ENCODE results near the gene RUFY1. TPM values are rescaled to one million over a fixed set of nuclear protein-coding genes. Genes with fewer than 3 reads are reported as not detected.

RUFY1 gene
- polyA plus RNA-seq, 3 donors from 2014 or later = 20.0 to 37.4 (median 25.9) TPM

DNA sequence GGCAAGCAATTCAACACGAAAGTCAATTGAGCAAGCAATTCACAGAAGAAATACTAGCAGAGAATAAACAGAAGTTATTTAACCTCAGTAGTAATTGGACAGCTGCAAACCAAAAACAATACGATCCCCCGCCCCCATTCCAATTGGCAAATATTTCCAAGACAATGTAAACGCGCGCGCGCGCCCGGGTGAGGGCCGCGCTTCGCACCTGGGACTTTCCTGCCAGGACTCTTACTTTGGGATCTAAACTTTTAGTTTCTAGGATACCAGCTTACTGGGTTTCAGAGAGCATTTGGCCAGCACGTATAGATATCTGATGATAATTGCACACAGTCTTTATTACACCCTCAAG lies 8.6 kb downstream of the RUFY1 start:
- Mint-ChIP-seq H3K9me3 (no peaks in the 10 kb centered on the region), H3K36me3 (peaks cover 9 to 12% (median 10%) of the 10 kb centered on the region in 3 donors)

DNA sequence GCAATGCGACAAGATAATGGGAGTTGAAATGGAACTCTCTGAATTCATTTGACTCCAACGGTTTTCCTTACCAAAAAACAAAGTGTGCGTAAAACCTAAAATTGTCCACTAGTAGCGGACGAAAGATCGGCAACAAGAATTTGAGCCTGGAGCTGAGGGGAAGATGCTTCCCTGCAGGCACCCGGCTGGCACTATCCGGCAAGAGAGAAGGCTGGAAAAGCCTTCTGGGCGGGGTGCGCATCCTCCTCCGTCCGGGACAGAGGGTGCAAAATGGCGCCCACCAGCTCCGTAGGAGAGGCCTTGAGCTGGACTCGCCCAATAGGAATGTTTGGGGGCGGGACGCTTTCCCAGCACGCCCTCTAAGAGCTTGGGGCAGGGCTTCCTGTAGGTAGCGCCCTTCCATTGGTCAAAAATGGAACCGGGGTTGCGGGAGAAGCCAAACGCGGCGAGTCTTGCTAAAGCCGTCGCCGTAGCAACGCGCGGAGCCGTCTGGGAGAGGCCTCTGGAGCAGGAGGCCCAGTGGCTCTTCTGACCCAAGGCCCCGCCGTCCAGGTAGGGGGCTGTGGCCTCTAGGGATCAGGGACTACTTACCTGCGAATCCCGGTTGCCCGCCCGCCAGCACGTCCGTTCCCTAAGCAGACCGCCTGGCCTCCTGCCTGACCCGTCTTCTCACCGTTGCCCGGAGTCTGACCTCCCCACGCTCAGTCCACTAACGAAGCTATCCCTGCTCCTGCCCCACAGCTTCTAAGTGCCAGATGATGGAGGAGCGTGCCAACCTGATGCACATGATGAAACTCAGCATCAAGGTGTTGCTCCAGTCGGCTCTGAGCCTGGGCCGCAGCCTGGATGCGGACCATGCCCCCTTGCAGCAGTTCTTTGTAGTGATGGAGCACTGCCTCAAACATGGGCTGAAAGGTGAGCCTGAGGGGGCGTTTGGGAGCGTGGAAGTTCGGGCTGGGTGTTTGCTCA lies 9.2 kb downstream of the RUFY1 start:
- H3K4me1 Mint-ChIP-seq = peaks cover 21 to 23% of the 10 kb centered on the region in 2 donors
- peak; percentile 84 to 92 (median 92) for DNase-seq
- H3K9me3 Mint-ChIP-seq = no peaks in the 10 kb centered on the region
- peaks cover 9 to 13% (median 13%) of the 10 kb centered on the region in 3 donors for H3K36me3 Mint-ChIP-seq
- H3K27ac Mint-ChIP-seq = peak overlapping the region; percentile 83 to 91 (median 90)
- peaks cover 0 to 3% (median 2%) of the 10 kb centered on the region in 3 donors for H3K27me3 Mint-ChIP-seq (ENCODE audit: low read depth in 3 of 3)
- H3K4me3 Mint-ChIP-seq = peak overlapping the region; percentile 90 to 95 (median 91)

More for the DNA sequence above, 8.6 kb downstream of the RUFY1 start:
- peak overlapping the region; percentile 90 to 95 (median 91) for H3K4me3 Mint-ChIP-seq
- peaks cover 22 to 24% of the 10 kb centered on the region in 2 donors for H3K4me1 Mint-ChIP-seq
- peak in 1 of 3 donors; percentile 8 for DNase-seq
- peaks cover 2 to 3% (median 3%) of the 10 kb centered on the region in 3 donors for H3K27me3 Mint-ChIP-seq (ENCODE audit: low read depth in 3 of 3)
- H3K27ac Mint-ChIP-seq = peak overlapping the region; percentile 83 to 91 (median 90)

DNA sequence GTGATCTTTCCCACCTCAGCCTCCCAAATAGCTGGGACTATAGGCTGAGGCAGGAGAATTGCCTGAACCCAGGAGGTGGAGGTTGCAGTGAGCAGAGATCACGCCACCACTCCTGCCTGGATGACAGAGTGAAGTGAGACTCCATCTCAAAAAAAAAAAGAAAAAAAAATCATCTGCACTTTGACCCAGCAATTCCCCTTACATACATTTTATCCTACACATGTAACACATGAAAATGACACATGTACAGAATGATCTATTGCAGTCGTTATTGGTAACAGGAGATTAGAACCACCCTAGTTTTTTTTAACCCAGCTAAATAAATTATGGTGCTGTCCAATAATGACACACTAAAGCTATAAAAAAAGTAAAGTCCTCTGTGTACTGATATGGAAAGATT lies 14.2 kb downstream of the RUFY1 start:
- Mint-ChIP-seq H3K4me3 (no peak overlapping the region), H3K36me3 (peaks cover 13 to 31% (median 17%) of the 10 kb centered on the region in 3 donors), H3K27ac (no peak overlapping the region), H3K4me1 (peaks cover 6 to 8% of the 10 kb centered on the region in 2 donors), H3K9me3 (no peaks in the 10 kb centered on the region), H3K27me3 (ENCODE audit: low read depth in 3 of 3) (peaks cover 0 to 2% (median 2%) of the 10 kb centered on the region in 3 donors)
- no peak for DNase-seq

DNA sequence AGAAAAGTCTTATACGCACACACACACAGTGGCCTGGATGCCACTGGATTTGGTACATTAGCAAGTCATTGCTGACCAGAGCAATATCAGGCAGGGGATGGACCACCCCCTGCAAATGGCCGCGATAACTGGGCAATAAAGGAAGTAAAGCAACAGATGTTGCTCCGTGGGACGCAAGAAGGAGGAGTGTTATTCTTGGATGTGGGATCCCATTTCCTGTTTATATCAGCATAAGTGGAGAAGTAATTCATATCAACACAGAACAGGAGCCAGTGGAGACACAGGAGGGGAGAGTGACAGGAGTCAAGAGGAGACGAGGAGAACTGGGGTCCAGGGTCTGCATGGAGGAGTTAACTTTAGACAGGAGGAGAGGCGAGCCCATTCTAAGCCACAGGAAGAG lies 18.4 kb downstream of the RUFY1 start:
- peaks cover 3 to 27% (median 12%) of the 10 kb centered on the region in 3 donors for H3K36me3 Mint-ChIP-seq

DNA sequence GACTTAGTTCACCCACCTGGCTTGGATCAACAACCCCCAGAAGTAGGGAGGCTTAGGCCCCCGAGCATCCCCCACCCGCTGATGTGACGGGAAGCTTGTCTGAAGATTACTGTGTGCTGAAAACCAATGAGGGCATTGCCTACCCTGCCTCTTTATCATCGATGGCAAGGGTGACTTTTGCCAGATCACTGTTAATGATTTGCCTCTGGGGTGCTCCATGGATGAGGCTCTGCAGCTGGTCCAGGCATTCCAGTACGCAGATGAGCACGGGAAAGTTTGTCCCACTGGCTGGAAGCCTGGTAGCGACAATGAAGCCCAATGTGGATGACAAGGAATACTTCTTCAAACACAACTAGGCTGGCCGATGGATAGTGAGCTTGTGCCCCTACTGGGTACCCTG lies 22.0 kb downstream of the RUFY1 start:
- Mint-ChIP-seq H3K9me3 (no peaks in the 10 kb centered on the region), H3K27ac (peak overlapping the region in 1 of 6 donors; percentile 16), H3K4me1 (no peaks in the 10 kb centered on the region), H3K36me3 (peaks cover 10 to 31% (median 12%) of the 10 kb centered on the region in 3 donors), H3K4me3 (no peak overlapping the region), H3K27me3 (ENCODE audit: low read depth in 3 of 3) (no peaks in the 10 kb centered on the region)
- no peak for DNase-seq

More for the DNA sequence above, 18.4 kb downstream of the RUFY1 start:
- Mint-ChIP-seq H3K9me3 (no peaks in the 10 kb centered on the region), H3K27ac (peak overlapping the region in 2 of 6 donors; percentile 8 to 52), H3K27me3 (ENCODE audit: low read depth in 3 of 3) (no peaks in the 10 kb centered on the region), H3K4me3 (no peak overlapping the region), H3K4me1 (peaks cover 0 to 2% of the 10 kb centered on the region in 2 donors)
- DNase-seq = no peak

DNA sequence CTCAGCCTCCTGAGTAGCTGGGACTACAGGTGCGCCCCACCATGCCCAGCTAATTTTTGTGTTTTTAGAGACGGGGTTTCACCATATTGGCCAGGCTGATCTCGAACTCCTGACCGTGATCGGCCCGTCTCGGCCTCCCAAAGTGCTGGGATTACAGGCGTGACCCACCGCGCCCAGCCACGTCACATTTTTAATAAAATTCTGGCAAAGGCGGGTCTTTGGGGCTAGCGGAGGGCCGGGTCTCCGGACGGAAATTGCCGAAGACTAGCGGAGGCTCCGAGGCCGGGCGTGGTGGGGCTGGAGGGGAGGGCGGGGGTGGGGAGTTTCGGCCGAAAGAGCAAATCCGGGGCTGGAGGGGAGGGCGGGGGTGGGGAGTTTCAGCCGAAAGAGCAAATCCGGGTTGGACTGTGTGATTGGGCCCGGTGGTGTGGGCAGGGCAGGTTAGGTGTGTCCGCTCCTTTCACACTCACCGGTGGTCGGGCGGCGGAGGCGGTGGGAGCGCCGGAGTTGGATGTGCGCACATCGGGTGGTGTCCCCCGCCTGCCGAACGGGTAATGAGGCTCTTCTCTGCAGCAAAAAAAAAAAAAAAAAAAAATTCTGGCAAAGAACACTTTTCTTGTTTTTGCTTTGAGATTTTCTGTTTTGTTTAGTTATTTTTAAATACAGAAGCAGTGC lies 27.1 kb downstream of the RUFY1 start:
- no peak overlapping the region for H3K4me3 Mint-ChIP-seq
- no peak overlapping the region for H3K27ac Mint-ChIP-seq
- H3K27me3 Mint-ChIP-seq (ENCODE audit: low read depth in 3 of 3) = no peaks in the 10 kb centered on the region
- H3K36me3 Mint-ChIP-seq = peaks cover 6 to 17% (median 13%) of the 10 kb centered on the region in 3 donors
- no peak for DNase-seq
- no peaks in the 10 kb centered on the region for H3K9me3 Mint-ChIP-seq
- no peaks in the 10 kb centered on the region for H3K4me1 Mint-ChIP-seq

DNA sequence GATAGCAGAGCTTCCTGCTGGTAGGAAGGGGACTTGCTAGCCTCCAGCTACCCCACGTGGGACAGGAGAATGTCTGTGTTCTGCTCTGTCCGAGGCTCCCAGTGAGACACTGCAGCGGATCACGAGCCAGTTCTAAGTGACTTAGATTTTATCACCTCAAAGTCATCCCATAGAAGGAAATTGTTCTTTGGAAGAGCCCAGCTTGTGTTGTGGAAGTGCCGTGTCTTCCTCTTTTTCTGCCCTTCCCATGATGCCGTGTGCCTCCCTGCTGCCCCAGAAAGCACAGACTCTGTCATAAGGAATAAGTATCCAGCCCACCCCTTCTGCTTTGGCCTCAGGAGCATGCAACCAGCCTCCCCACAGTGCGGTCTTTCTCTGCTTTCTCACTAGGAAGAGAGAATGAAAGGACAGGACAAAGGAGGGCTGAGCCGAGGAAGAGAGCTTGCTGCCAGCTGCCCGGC lies 35.6 kb downstream of the RUFY1 start:
- Mint-ChIP-seq H3K4me3 (no peak overlapping the region), H3K4me1 (no peaks in the 10 kb centered on the region), H3K27ac (peak overlapping the region in 1 of 6 donors; percentile 22), H3K27me3 (ENCODE audit: low read depth in 3 of 3) (no peaks in the 10 kb centered on the region), H3K36me3 (peaks cover 12 to 33% (median 21%) of the 10 kb centered on the region in 3 donors), H3K9me3 (no peaks in the 10 kb centered on the region)
- no peak for DNase-seq

DNA sequence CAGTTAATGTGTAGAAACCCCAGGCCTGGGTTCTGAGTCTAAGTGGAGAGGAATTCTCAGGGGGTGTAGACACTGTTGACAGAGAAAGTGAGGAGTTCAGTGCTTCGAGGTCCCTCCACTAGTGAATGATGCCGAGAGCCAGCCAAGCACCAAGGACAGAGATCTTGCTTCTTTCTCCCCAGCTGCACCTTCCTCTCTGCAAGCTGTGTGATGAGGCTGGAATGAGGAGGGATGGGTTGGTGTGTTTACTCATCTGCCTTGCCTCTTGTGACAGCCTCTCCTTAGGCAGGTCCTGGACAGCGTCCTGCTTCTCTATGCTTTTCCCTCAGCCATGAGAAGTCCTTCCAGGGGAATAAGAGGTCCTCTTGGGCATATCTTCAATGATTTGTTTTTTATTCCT lies 37.8 kb downstream of the RUFY1 start:
- H3K36me3 Mint-ChIP-seq = peaks cover 21 to 49% (median 32%) of the 10 kb centered on the region in 3 donors
- no peak for DNase-seq
- H3K27me3 Mint-ChIP-seq (ENCODE audit: low read depth in 3 of 3) = no peaks in the 10 kb centered on the region
- H3K27ac Mint-ChIP-seq = peak overlapping the region in 2 of 6 donors; percentile 28 to 39
- H3K4me3 Mint-ChIP-seq = no peak overlapping the region
- H3K9me3 Mint-ChIP-seq = no peaks in the 10 kb centered on the region
- no peaks in the 10 kb centered on the region for H3K4me1 Mint-ChIP-seq

DNA sequence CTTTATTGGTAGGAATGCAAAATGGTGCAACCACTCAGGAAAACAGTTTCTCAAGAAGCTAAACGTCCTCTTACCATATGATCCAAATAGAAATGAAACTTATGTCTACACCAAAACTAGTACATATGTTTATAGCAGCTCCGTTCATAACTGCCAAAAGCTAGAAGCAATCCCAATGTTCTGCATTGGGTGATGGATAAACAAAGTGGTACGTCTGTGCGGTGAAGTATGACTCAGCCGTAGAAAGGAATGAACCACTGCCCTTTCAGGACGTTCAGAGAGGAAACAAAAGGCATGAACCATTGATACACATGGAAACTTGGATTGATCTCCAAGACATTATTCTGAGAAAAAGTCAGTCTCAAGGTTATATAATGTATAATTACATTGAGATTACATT lies 45.6 kb downstream of the RUFY1 start:
- no peak for DNase-seq
- H3K4me1 Mint-ChIP-seq = no peaks in the 10 kb centered on the region
- H3K9me3 Mint-ChIP-seq = no peaks in the 10 kb centered on the region
- no peak overlapping the region for H3K4me3 Mint-ChIP-seq
- peaks cover 32 to 53% (median 33%) of the 10 kb centered on the region in 3 donors for H3K36me3 Mint-ChIP-seq
- peaks cover 0 to 2% (median 1%) of the 10 kb centered on the region in 3 donors for H3K27me3 Mint-ChIP-seq (ENCODE audit: low read depth in 3 of 3)
- no peak overlapping the region for H3K27ac Mint-ChIP-seq

DNA sequence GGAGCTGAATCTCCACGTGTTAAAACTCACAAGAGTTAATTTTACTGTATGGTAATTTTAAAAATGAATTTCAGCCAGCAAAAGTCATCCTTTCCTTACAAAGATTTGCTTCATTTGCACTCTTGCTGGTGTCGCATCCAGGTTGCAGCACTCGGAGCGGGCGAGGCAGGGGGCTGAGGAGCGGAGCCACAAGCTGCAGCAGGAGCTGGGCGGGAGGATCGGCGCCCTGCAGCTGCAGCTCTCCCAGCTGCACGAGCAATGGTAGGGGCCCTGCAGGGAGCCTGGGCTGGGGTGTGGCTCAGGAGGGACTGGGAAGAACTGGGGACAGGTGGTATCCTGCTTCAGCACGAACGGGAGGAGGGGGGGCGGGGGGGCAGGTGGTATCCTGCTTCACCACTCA lies 46.1 kb downstream of the RUFY1 start:
- H3K36me3 Mint-ChIP-seq = peaks cover 30 to 50% (median 31%) of the 10 kb centered on the region in 3 donors
- no peak overlapping the region for H3K27ac Mint-ChIP-seq
- no peak overlapping the region for H3K4me3 Mint-ChIP-seq
- no peak for DNase-seq
- H3K27me3 Mint-ChIP-seq (ENCODE audit: low read depth in 3 of 3) = peaks cover 0 to 3% (median 2%) of the 10 kb centered on the region in 3 donors
- no peaks in the 10 kb centered on the region for H3K4me1 Mint-ChIP-seq
- H3K9me3 Mint-ChIP-seq = no peaks in the 10 kb centered on the region

DNA sequence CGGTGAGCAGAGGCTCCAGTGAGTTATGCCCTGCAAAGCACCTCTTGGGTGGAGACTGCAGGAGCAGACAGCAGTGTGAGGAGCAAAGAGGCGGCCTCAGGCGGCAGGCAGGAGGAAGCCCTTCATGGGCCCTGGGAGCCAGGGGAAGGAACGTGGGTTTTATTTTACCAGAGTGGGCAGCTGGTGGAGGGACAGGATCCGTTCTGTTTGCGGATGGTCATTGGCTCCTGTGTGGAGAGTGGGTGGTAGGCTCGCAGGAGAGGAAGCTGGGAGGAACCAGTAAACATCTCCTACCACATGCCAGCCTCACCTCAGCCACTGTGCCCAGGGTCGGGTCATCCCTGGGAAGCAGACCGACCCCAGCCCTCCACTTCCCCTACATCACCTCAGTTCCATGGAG lies 48.7 kb downstream of the RUFY1 start:
- Mint-ChIP-seq H3K27me3 (ENCODE audit: low read depth in 3 of 3) (peaks cover 0 to 3% (median 2%) of the 10 kb centered on the region in 3 donors), H3K36me3 (peaks cover 13 to 33% (median 18%) of the 10 kb centered on the region in 3 donors), H3K27ac (no peak overlapping the region), H3K4me3 (no peak overlapping the region), H3K4me1 (no peaks in the 10 kb centered on the region), H3K9me3 (no peaks in the 10 kb centered on the region)
- DNase-seq = no peak

DNA sequence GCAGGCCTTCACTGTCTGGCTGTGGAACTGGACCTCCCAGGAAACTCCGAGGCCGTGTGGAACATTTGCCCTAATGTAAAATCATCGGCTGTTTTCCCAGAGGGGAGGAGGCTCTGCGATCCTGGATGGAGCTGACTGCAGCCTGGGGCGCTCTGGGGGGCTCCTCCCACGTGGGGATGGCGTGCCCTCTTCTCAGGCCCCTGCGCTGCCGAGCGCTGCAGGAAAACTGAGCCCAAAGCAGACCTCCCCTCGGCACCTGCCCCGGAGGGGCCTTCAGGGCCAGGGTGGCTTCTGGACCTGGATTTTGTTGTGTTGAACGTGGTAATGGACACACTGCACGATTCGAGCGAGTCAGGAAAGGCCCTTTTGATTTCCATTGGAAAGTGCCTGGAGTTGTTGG lies 49.2 kb downstream of the RUFY1 start:
- no peak for DNase-seq
- Mint-ChIP-seq H3K27me3 (ENCODE audit: low read depth in 3 of 3) (peaks cover 0 to 3% (median 2%) of the 10 kb centered on the region in 3 donors), H3K9me3 (no peaks in the 10 kb centered on the region), H3K4me3 (no peak overlapping the region), H3K27ac (peak overlapping the region in 1 of 6 donors; percentile 43), H3K36me3 (peaks cover 10 to 34% (median 15%) of the 10 kb centered on the region in 3 donors), H3K4me1 (no peaks in the 10 kb centered on the region)

DNA sequence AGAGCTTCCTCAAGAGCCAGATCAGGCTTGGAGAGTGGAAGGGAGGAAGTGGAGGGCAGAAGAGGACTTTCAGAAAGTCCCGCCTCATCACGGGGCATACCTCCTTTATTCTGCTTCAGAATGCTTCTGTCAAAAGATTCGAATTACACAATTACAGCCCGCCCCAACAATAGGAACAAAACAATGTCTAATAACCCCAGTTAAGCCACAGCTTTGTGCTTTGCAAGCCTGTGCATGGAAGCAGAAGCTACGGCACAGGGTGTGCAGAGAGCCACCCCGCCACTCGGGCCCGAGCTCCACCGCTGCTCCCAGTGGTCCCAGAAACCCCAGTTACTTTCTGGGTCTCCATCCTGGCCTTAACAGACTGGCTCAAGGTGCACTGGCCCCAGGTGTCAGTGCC lies 49.6 kb downstream of the RUFY1 start:
- H3K27me3 Mint-ChIP-seq (ENCODE audit: low read depth in 3 of 3) = peaks cover 0 to 3% (median 2%) of the 10 kb centered on the region in 3 donors
- no peak for DNase-seq
- H3K27ac Mint-ChIP-seq = peak overlapping the region in 1 of 6 donors; percentile 43
- peaks cover 10 to 31% (median 15%) of the 10 kb centered on the region in 3 donors for H3K36me3 Mint-ChIP-seq
- H3K4me1 Mint-ChIP-seq = no peaks in the 10 kb centered on the region
- H3K9me3 Mint-ChIP-seq = no peaks in the 10 kb centered on the region
- no peak overlapping the region for H3K4me3 Mint-ChIP-seq

Data from immature natural killer cell (primary cell).